CD14-positive monocyte (primary cell): Measurements from ENCODE around the gene SLC2A6. TPM values are rescaled to one million over a fixed set of nuclear protein-coding genes. Genes with fewer than 3 reads are reported as not detected.

Source experiments
- DNase-seq, 3 donors: peaks; one replicate each; pipeline ENCODE4 v3.0.0-alpha.2; 2011 to 2022
- H2AFZ ChIP-seq: 2 replicates; pipeline ENCODE4 v1.6.0; 2012; ENCODE audit warnings: mild to moderate bottlenecking, low read depth, low read length, inconsistent platforms; ENCODE audit not compliant: insufficient read depth, poor library complexity, severe bottlenecking
- H3K27ac ChIP-seq, 2 donors: 1 replicate in 1 of 2; 2 replicates in 1 of 2; pipeline ENCODE4 v1.5.1; 2012 to 2013; ENCODE audit warnings: low read length in 2 of 2, control low read depth in 1 of 2, inconsistent platforms in 1 of 2, low read depth in 1 of 2, mild to moderate bottlenecking in 1 of 2
- H3K27me3 ChIP-seq, 2 donors: one replicate each; pipeline versions ENCODE4 v1.6.0 to v1.6.1; 2011 to 2013; ENCODE audit warnings: low read length in 2 of 2; ENCODE audit not compliant: control insufficient read depth in 2 of 2, insufficient read depth in 2 of 2
- H3K36me3 ChIP-seq, 2 donors: replicated peaks in 1 of 2; 1 replicate in 1 of 2; 2 replicates in 1 of 2; pipeline versions ENCODE4 v1.5.1 to v1.6.1; 2012 to 2013; ENCODE audit warnings: low read length in 2 of 2, control low read depth in 1 of 2, inconsistent platforms in 1 of 2, mild to moderate bottlenecking in 1 of 2; ENCODE audit not compliant: insufficient read depth in 2 of 2, control insufficient read depth in 1 of 2
- H3K4me1 ChIP-seq, 2 donors: 1 replicate in 1 of 2; 2 replicates in 1 of 2; pipeline versions ENCODE4 v1.5.1 to v1.6.1; 2012 to 2013; ENCODE audit warnings: low read length in 2 of 2, control low read depth in 1 of 2, inconsistent platforms in 1 of 2, mild to moderate bottlenecking in 1 of 2, moderate library complexity in 1 of 2; ENCODE audit not compliant: insufficient read depth in 2 of 2, control insufficient read depth in 1 of 2
- H3K4me2 ChIP-seq: replicated peaks from 2 replicates; pipeline ENCODE3; 2012; ENCODE audit warnings: low read length, moderate library complexity, mild to moderate bottlenecking; ENCODE audit not compliant: poor library complexity, severe bottlenecking; ENCODE audit errors: extremely low read depth
- H3K4me3 ChIP-seq, 3 experiments: fragments of 200-600 bp in 1 of 3; sonication (generic) in 1 of 3; replicated peaks in 1 of 3; 1 replicate in 2 of 3; 2 replicates in 1 of 3; pipeline ENCODE4 v1.5.1; 2011 to 2013; ENCODE audit warnings: low read length in 3 of 3, mild to moderate bottlenecking in 3 of 3, control low read depth in 2 of 3, low read depth in 2 of 3, inconsistent platforms in 1 of 3, moderate library complexity in 1 of 3
- H3K79me2 ChIP-seq: 2 replicates; pipeline ENCODE4 v1.6.0; 2012; ENCODE audit warnings: mild to moderate bottlenecking, control low read depth, inconsistent platforms, low read length, moderate library complexity; ENCODE audit not compliant: insufficient read depth
- H3K9ac ChIP-seq: 2 replicates; pipeline ENCODE4 v1.6.0; 2017; ENCODE audit warnings: low read length, mild to moderate bottlenecking; ENCODE audit not compliant: insufficient read depth, poor library complexity, severe bottlenecking
- H3K9me3 ChIP-seq, 2 donors: replicated peaks in 1 of 2; 1 replicate in 1 of 2; 2 replicates in 1 of 2; pipeline versions ENCODE4 v1.5.1 to v1.6.1; 2012 to 2013; ENCODE audit warnings: low read length in 2 of 2, control low read depth in 1 of 2; ENCODE audit not compliant: control insufficient read depth in 1 of 2, insufficient read depth in 1 of 2
- H4K20me1 ChIP-seq: 2 replicates; pipeline ENCODE4 v1.6.0; 2012; ENCODE audit warnings: mild to moderate bottlenecking, low read length, control low read depth, moderate library complexity; ENCODE audit not compliant: insufficient read depth
- H3K27ac Mint-ChIP-seq, 7 donors: one replicate each; pipeline ENCODE4 v1.8.0; 2020; ENCODE audit warnings: mild to moderate bottlenecking in 7 of 7, mixed read lengths in 7 of 7, moderate library complexity in 6 of 7, inconsistent platforms in 2 of 7
- H3K27me3 Mint-ChIP-seq, 3 donors: one replicate each; pipeline ENCODE4 v1.8.0; 2021 to 2022; ENCODE audit warnings: low read depth in 3 of 3, mild to moderate bottlenecking in 3 of 3, mixed read lengths in 3 of 3, moderate library complexity in 3 of 3, inconsistent platforms in 1 of 3
- H3K36me3 Mint-ChIP-seq, 2 donors: one replicate each; pipeline ENCODE4 v1.8.0; 2020; ENCODE audit warnings: mixed read lengths in 2 of 2, inconsistent platforms in 1 of 2, mild to moderate bottlenecking in 1 of 2
- H3K4me1 Mint-ChIP-seq: one replicate; pipeline ENCODE4 v1.8.0; 2020; ENCODE audit warnings: mild to moderate bottlenecking, mixed read lengths
- H3K4me3 Mint-ChIP-seq, 2 donors: one replicate each; pipeline ENCODE4 v1.8.0; 2020; ENCODE audit warnings: mild to moderate bottlenecking in 2 of 2, mixed read lengths in 2 of 2, moderate library complexity in 1 of 2
- H3K9me3 Mint-ChIP-seq, 7 donors: one replicate each; pipeline ENCODE4 v1.8.0; 2020 to 2022; ENCODE audit warnings: mixed read lengths in 7 of 7, mild to moderate bottlenecking in 6 of 7, moderate library complexity in 6 of 7, inconsistent platforms in 2 of 7
- CTCF ChIP-seq: fragments of 200-600 bp; IDR thresholded peaks from one replicate; pipeline ENCODE4 v1.8.0; 2022; ENCODE audit warnings: antibody characterized with exemption, mild to moderate bottlenecking
- WGBS: methylation state at CpG from one replicate; pipeline ENCODE4 v1.1.5; 2013; ENCODE audit warnings: missing lambda C conversion rate; ENCODE audit not compliant: insufficient coverage; 5-methylcytosine and 5-hydroxymethylcytosine counted together
- intact Hi-C, 2 donors: fragments of 100-400 bp; cut with micrococcal nuclease; formaldehyde crosslinking; loops; one replicate each; pipeline versions ENCODE4 v1.15.0 to v1.15.1; 2023
- polyA plus RNA-seq, 3 donors: library from polyadenylated mRNA; depleted of rRNA in 1 of 3; unstranded in 2 of 3; stranded (reverse) in 1 of 3; fragments of 300-500 nt in 2 of 3; fragments of >200 nt in 1 of 3; fragmentation: Illumina TruSeq in 2 of 3; gene quantifications; 1 replicate in 2 of 3; 2 replicates in 1 of 3; pipeline ENCODE4 v1.2.3, GENCODE V29; 2012 to 2021

SLC2A6 gene
- polyA plus RNA-seq, 3 donors: 43.2 to 127 (median 60.4) TPM

- WGBS: 98% methylated on average over 12 of the region's 15 CpGs
- H3K36me3 Mint-ChIP-seq: no peaks in the 10 kb centered on the region
- no peak overlapping the region for H3K4me3 Mint-ChIP-seq
- H3K9ac ChIP-seq: no peak overlapping the region
- H3K9me3 ChIP-seq: no peaks in the 10 kb centered on the region
- H3K9me3 Mint-ChIP-seq: no peaks in the 10 kb centered on the region
- no peaks in the 10 kb centered on the region for H4K20me1 ChIP-seq
- H3K36me3 ChIP-seq: no peaks in the 10 kb centered on the region
- H2AFZ ChIP-seq: no peak overlapping the region
- no peak overlapping the region for H3K27ac ChIP-seq
- H3K27me3 Mint-ChIP-seq: peaks cover 3 to 10% (median 5%) of the 10 kb centered on the region in 3 donors
- DNase-seq: no peak
- no peak overlapping the region for H3K4me3 ChIP-seq
- H3K4me1 Mint-ChIP-seq: no peaks in the 10 kb centered on the region
- H3K27me3 ChIP-seq: no peaks in the 10 kb centered on the region
- no peak for TF ChIP-seq CTCF
- intact Hi-C loops: no loop called here
- no peak overlapping the region for H3K4me2 ChIP-seq
- H3K27ac Mint-ChIP-seq: no peak overlapping the region
- no peaks in the 10 kb centered on the region for H3K79me2 ChIP-seq
- H3K4me1 ChIP-seq: no peaks in the 10 kb centered on the region
Observed at GRCh38 chr9:133443248-133443647, 35.7 kb downstream of the SLC2A6 start.

- Histone ChIP-seq H3K4me1 (no peaks in the 10 kb centered on the region), H3K9ac (no peak overlapping the region), H4K20me1 (no peaks in the 10 kb centered on the region), H3K9me3 (no peaks in the 10 kb centered on the region), H3K79me2 (no peaks in the 10 kb centered on the region), H2AFZ (no peak overlapping the region), H3K4me3 (no peak overlapping the region), H3K27me3 (no peaks in the 10 kb centered on the region), H3K36me3 (no peaks in the 10 kb centered on the region), H3K4me2 (no peak overlapping the region), H3K27ac (no peak overlapping the region)
- H3K27ac Mint-ChIP-seq: peak overlapping the region in 1 of 7 donors; percentile 10
- no peaks in the 10 kb centered on the region for H3K36me3 Mint-ChIP-seq
- peaks cover 3 to 7% (median 3%) of the 10 kb centered on the region in 3 donors for H3K27me3 Mint-ChIP-seq
- H3K4me3 Mint-ChIP-seq: no peak overlapping the region
- intact Hi-C loops: no loop called here
- no peaks in the 10 kb centered on the region for H3K4me1 Mint-ChIP-seq
- H3K9me3 Mint-ChIP-seq: no peaks in the 10 kb centered on the region
- no peak for TF ChIP-seq CTCF
- DNase-seq: no peak
- 93% methylated on average over 5 of the region's 5 CpGs for WGBS
Observed at GRCh38 chr9:133441571-133441970, 37.3 kb downstream of the SLC2A6 start.
